ENCODE data around the gene SLC6A6. TPM values are rescaled to one million over a fixed set of nuclear protein-coding genes. Genes with fewer than 3 reads are reported as not detected.

The SLC6A6 gene
- total RNA-seq (2014; rRNA removed; shearing (Covaris generic)), result 9.4 and 10.2 TPM in 2 replicates
- 12.6 and 15.9 TPM in 2 replicates for polyA plus RNA-seq (2015; cell fraction: cytosol; rRNA removed)
- 24.3 and 30.0 TPM in 2 replicates for polyA plus RNA-seq (2015; cell fraction: nucleus; rRNA removed)

- peak; percentile 92 for DNase-seq (ENCODE audit: low read depth, low spot score)
- in situ Hi-C loops (cut with HindIII; ENCODE audit: low pct_unique_long_range_greater_than_20kb, low sequenced_read_pairs), result no loop called here
Measured at GRCh38 chr3:14402304-14402811, at the start of gene SLC6A6. SLC6A6 (plus strand) TSS chr3:14402606; CDS start chr3:14443635, 41,029 bp downstream.

GRCh38 chr3:14353502-14353901 is 48.9 kb upstream of the SLC6A6 start:
- in situ Hi-C loops (cut with HindIII; ENCODE audit: low pct_unique_long_range_greater_than_20kb, low sequenced_read_pairs), result no loop called here
- DNase-seq (ENCODE audit: low read depth, low spot score), result no peak

GRCh38 chr3:14357463-14357862 is 44.9 kb upstream of the SLC6A6 start:
- in situ Hi-C loops (cut with HindIII; ENCODE audit: low pct_unique_long_range_greater_than_20kb, low sequenced_read_pairs), result no loop called here
- DNase-seq (ENCODE audit: low read depth, low spot score), result no peak

GRCh38 chr3:14358426-14359211 is 43.8 kb upstream of the SLC6A6 start:
- no peak for DNase-seq (ENCODE audit: low read depth, low spot score)
- in situ Hi-C loops (cut with HindIII; ENCODE audit: low pct_unique_long_range_greater_than_20kb, low sequenced_read_pairs), result no loop called here

GRCh38 chr3:14359348-14359747 is 43.1 kb upstream of the SLC6A6 start:
- DNase-seq (ENCODE audit: low read depth, low spot score), result no peak
- in situ Hi-C loops (cut with HindIII; ENCODE audit: low pct_unique_long_range_greater_than_20kb, low sequenced_read_pairs), result no loop called here

- in situ Hi-C loops (cut with HindIII; ENCODE audit: low pct_unique_long_range_greater_than_20kb, low sequenced_read_pairs), result no loop called here
- no peak for DNase-seq (ENCODE audit: low read depth, low spot score)
Measured at GRCh38 chr3:14360123-14360881, 42.1 kb upstream of the SLC6A6 start.

GRCh38 chr3:14361068-14361677 is 41.2 kb upstream of the SLC6A6 start:
- in situ Hi-C loops (cut with HindIII; ENCODE audit: low pct_unique_long_range_greater_than_20kb, low sequenced_read_pairs), result no loop called here
- DNase-seq (ENCODE audit: low read depth, low spot score), result no peak

GRCh38 chr3:14362890-14363289 is 39.5 kb upstream of the SLC6A6 start:
- in situ Hi-C loops (cut with HindIII; ENCODE audit: low pct_unique_long_range_greater_than_20kb, low sequenced_read_pairs), result no loop called here
- DNase-seq (ENCODE audit: low read depth, low spot score), result no peak

GRCh38 chr3:14363379-14363778 is 39.0 kb upstream of the SLC6A6 start:
- in situ Hi-C loops (cut with HindIII; ENCODE audit: low pct_unique_long_range_greater_than_20kb, low sequenced_read_pairs), result no loop called here
- no peak for DNase-seq (ENCODE audit: low read depth, low spot score)

- in situ Hi-C loops (cut with HindIII; ENCODE audit: low pct_unique_long_range_greater_than_20kb, low sequenced_read_pairs), result no loop called here
- DNase-seq (ENCODE audit: low read depth, low spot score), result no peak
Measured at GRCh38 chr3:14363991-14364390, 38.4 kb upstream of the SLC6A6 start.

GRCh38 chr3:14364580-14365292 is 37.7 kb upstream of the SLC6A6 start:
- no peak for DNase-seq (ENCODE audit: low read depth, low spot score)
- in situ Hi-C loops (cut with HindIII; ENCODE audit: low pct_unique_long_range_greater_than_20kb, low sequenced_read_pairs), result no loop called here

GRCh38 chr3:14366248-14366647 is 36.2 kb upstream of the SLC6A6 start:
- DNase-seq (ENCODE audit: low read depth, low spot score), result no peak
- in situ Hi-C loops (cut with HindIII; ENCODE audit: low pct_unique_long_range_greater_than_20kb, low sequenced_read_pairs), result no loop called here

GRCh38 chr3:14366915-14367823 is 35.2 kb upstream of the SLC6A6 start:
- DNase-seq (ENCODE audit: low read depth, low spot score), result no peak
- in situ Hi-C loops (cut with HindIII; ENCODE audit: low pct_unique_long_range_greater_than_20kb, low sequenced_read_pairs), result no loop called here

GRCh38 chr3:14368146-14368545 is 34.3 kb upstream of the SLC6A6 start:
- in situ Hi-C loops (cut with HindIII; ENCODE audit: low pct_unique_long_range_greater_than_20kb, low sequenced_read_pairs), result no loop called here
- no peak for DNase-seq (ENCODE audit: low read depth, low spot score)

- no peak for DNase-seq (ENCODE audit: low read depth, low spot score)
- in situ Hi-C loops (cut with HindIII; ENCODE audit: low pct_unique_long_range_greater_than_20kb, low sequenced_read_pairs), result no loop called here
Measured at GRCh38 chr3:14368885-14369284, 33.5 kb upstream of the SLC6A6 start.

All from SK-MEL-5 (cell line).